Activated CD4-positive, alpha-beta T cell treated with anti-CD3 and anti-CD28 coated beads, Interleukin-2, amount 50 U/mL, for 48 hours (primary cell): ENCODE results near the gene TASP1.

Source experiments
- DNase-seq, 2 experiments: peaks; one replicate each; pipeline ENCODE4 v3.0.0-alpha.2; 2020

The TASP1 gene

DNA sequence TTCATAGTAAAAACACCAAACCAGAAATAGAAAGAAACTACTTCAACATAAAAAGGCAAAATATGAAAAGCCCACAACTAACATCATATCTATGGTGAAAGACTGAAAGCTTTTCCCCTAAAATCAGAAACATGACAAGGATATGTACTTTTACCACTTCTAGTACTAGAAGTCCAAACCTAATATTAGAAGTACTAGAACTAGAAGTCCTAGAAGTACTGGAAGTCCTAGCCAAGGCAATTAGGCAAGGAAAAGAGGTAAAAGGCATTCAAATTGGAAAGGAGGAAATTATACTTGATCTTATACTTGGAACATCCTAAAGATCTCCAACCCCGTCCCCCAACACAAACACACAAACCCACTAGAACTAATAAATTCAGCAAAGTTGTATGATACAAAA lies 74.9 kb downstream of the TASP1 start:
- DNase-seq = no peak

DNA sequence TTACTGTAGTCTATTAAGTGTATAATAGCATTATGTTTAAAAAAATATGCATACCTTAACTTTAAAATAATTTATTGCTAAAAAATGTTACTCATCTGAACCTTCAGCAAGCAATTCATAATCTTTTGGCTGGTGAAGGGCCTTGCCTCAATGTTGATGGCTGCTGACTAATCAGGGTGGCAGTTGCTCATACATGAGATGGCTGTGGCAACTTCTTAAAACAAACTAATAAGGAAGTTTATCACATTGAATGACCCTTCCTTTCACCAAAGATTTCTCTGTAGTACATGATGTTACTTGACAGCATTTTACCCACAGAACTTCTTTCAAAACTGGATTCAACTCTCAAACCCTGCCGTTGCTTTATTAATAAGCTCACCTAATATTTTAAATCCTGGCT lies 84.0 kb downstream of the TASP1 start:
- DNase-seq = no peak

DNA sequence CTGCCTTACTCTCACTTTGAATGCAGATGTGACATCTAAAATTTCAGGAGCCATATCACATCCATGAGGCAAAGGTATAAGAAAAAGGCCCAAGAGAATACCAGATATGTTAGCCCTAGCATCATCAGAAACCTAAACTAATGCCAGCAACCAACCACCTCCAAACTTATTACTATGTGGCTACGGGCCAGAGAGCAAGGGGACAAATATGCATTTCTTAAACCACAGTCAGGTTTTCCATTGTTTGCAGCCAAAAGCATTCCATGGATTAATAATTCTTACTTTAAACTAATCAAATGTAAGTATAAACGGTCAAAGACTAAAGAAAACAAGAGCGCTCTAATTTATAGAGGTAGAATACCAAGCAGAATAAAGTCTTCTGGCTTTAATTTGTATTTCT lies 84.7 kb downstream of the TASP1 start:
- DNase-seq = no peak

DNA sequence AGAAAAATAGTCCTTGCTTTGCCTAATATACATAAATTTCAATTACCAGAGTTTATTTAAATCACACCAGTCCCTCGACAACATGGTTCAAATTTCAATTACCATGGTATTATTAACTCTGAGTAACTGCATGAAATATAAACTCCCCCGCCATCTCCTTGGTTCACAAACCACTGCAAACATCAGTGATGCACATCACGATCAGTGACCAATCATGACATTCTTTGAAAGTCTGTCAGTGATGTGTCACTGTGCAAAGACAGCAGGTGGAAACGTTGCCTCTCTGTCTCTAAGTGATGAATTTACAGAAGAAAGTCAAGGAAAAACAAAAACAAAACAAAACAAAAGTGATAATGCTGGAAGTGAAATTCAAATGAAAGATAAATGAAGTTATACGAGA lies 86.7 kb downstream of the TASP1 start:
- no peak for DNase-seq

DNA sequence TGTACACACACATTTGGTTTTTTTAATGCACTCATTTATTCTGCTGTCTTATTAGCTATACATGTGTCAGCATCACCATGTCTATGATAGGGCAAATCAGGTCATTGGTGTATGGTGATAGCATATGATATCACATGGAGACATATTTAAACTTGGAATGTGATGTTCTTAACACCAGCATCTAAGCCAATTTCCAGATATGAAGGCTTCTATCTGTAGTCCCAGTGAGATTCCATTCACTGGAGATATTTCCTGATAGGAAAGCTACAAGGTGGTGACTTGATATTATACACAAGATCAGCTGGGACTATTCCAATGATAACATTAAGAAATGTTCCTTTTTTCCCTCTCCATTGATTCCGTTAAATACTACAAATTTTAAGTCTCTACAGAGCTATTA lies 89.3 kb downstream of the TASP1 start:
- DNase-seq = no peak

DNA sequence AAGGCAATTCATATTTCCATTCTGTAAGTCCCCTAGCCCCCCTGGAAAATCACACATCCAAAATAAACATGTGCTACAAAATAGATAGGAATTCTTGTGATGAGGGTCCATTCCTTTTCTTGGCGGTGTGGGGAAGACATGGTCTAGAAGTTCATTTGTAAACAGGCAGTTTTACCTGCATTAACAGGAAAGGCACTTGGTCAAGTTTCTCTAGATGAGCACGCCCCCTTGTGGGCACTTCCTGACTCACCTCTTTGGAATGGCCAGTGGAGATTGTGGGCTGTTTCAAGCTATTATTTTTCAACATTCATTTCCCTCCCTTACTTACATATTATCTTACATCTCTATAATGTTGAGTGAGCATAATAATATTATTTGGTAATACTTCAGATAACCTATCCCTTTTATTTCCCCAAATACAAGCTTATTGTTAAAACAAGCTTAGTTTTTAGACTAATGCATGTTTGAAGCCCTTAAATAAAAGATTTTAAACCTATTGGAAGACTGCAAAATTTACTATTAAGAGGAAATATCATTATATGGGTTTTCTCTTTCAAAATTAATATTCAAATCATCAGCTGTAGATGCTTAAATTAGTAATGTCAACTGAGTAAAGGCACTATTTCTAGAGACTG lies 92.1 kb downstream of the TASP1 start:
- peak; percentile 79 to 82 for DNase-seq

DNA sequence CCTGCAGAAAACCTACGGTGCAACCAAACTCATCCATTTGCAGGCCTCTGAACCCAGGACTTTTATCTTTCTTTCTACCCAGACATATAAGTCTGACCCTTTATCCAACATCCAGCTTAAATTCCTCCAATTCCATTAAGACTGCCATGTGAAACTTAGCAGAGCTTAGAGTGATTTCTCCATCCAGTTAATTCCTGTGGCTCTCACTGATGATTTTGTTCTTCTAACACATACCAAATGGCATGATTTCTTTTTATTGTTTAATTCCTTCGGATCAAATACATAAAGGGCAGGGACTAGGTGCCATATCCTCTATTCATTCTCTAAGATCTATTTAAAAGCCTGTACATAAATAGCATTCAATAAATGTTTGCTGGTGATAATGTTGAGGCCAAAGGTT lies 92.9 kb downstream of the TASP1 start:
- DNase-seq = no peak

DNA sequence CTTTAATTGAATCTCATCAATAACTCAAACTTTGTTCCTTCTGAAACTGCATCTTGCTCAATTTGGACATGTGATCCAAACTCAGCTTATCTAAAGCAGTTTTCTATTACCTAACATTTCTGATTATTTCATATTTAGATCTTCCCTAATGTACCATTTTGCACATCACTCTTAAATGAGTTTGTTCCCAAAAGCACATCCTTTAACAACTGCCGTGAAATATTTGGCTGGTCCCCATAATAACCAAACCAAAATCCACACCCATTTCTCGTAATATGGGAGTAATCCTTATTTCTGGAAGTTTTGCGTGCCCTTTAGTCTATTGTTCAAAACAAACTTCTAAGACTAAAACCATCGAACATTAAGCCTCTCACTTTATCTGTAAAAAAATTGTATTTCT lies 94.9 kb downstream of the TASP1 start:
- DNase-seq = no peak

DNA sequence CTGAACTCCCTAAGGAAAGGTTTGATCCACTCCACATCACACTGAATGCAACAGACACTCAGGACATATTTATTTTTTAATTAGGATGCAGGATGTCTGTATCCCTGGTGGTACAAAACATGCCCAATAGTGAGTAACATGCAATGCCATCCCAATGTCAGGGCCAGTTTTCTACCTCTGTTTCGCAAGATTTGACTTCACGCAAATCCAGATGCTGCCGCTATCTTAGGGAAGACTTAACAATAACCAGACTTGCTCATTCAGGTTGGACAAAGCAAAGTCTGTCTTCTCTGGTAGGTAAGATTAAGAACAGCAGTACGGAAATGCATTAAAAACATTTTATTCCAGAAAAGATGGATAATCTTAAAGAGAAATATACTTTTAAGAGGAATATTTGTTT lies 103.1 kb downstream of the TASP1 start:
- no peak for DNase-seq

DNA sequence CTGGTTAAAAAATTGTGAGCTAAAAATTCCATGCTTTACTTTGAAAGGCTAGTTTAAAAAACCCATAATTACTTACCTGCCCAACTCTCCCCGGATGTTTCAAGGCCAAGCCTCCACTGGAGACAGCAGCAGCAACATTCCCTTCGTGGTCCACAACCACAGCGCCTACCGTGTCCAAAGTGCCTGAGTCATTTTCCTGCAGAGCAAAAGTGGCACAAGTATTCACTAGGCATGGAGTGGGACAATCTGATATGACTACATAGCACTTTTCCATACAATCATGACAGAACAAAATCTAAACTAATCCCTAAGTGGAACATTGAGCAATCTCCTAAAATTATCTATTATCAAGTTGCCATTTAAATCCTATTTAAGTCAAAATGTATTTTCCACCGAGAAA lies 104.8 kb downstream of the TASP1 start:
- DNase-seq = no peak

DNA sequence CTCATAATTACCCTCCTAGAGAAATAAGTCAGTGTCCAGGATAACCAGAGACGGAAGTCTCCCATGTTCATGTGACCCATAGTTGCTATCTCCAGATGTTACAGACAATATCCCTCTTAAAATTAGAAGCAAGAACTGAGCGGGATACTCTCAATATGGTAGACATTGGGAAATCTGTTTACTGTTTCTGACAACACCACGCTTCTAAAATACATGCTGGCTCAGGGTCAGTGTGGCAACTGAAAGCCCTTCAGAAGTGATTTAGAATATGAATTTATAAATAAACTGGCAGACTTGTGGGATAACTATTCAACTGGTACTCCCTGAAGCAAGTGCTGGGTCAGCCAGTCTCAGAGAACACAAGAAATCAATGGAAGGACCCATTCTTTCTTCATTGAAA lies 108.6 kb downstream of the TASP1 start:
- no peak for DNase-seq

DNA sequence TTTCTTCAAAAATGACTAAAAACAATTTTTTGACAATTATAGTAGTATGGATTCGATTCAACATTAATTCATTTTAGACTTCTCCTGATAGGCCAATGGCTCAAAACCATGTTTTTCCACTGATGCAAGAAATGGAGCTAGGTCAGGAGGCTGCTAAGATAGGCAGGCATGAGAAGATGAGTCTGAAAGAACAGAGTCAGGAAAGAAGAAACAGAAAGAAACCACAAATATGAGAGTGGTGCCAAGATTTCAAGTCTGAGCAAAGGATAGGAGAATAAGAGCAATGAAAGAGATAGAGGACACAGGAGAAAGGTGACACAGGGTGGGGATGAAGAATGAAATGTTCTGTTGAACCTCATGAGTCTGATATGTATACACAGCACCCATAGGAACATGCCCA lies 112.2 kb downstream of the TASP1 start:
- no peak for DNase-seq

DNA sequence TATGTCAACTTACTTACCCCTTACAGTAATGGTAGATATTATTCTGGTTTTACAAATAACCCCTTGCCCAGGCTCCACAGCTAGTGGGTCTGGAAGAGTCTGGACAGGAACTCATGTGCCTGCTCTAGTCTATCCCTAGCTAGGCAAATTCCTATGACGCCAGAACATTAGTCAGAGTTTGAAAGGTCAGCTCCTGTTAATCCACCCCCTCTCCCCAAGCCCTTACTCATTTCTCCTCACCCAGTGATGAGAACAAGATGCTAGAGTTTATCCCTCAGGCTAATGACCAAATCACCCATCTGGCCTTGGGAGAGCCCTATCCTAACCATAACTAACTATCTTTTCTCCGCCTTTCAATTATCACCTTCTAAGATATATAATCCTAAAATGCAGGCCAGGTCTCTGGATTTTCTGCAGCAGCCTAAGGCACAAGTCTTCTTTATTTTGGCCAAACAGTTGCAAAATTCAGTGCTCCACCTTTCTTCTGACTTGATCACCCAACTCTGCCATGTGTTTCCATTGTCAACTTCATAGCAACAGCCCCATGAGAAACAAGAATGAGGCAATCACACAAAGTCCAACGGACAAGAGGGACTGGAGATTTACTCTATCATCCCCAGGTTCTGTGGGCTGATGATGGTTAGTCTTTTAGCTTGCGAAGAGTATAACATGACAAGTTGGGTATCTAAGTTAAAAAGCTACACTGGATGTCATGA lies 113.3 kb downstream of the TASP1 start:
- no peak for DNase-seq

DNA sequence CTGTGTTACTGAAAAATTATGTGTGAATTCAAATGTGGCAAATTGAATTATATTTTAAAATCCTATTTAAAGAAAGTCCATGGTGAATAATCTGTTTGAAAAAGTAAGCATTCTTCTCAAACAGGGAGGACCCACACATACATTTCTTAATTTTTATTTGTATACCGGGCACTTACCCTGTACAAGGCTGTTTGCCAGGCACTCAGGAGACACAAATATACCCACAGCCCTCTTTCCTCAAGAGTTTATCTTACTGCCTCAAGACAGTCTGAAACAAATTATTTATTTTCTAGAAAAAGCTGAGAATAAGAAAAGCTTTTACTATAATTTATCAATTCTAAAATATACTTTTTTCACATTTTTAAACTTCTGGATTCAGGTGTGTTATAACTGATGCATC lies 114.4 kb downstream of the TASP1 start:
- DNase-seq = no peak

DNA sequence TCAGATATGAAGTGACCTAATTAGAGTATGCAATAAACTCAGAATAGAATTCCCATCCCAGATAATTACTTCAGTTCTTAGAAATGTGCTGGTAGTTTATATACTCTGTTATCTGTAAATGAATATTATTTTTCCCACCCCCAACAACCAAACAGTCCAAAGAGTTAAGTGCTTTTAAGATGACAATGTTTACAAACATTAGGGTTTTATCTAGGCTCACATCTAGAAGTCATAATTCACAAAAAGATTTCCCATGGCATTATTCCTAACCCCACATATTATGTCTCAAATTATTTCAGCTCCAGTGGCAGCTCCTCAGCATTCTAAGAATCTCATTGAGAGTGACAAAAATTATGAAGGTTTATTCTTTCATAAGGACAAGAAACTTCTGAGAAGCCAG lies 120.9 kb downstream of the TASP1 start:
- no peak for DNase-seq

DNA sequence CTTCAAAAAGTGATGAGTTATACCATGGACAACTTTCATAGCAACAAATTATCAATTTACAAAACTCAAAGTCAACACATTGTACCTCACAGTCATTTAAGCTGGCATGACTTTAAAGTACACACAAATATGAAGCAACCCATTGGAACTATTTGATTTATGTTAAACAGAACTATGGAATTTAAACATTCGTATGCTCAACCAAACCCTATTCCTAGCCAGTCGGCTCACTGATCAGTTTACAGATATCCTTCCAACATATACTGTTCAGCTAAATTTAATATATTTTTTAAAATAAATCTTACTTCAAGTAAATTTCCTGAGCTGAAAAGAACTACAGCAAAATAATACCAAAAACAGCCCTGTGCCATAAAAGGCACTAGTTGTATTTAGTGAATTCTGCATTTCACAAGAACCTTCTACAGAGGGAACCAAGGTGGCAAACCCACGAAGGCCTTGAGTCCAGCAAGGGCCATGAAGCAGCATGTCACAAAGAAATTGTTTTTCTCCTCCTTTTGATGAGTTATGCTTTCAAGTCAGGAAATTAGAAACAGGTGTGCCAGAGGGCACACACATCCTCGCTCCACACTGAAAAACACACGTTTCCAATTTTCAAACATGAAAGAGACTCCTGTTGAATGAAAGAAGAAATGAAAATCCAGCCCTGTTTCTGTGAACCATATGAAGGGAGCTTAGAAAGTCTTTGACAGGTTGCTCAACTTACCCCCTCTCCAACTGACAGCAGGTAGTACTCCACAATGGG lies 122.8 kb downstream of the TASP1 start:
- no peak for DNase-seq

DNA sequence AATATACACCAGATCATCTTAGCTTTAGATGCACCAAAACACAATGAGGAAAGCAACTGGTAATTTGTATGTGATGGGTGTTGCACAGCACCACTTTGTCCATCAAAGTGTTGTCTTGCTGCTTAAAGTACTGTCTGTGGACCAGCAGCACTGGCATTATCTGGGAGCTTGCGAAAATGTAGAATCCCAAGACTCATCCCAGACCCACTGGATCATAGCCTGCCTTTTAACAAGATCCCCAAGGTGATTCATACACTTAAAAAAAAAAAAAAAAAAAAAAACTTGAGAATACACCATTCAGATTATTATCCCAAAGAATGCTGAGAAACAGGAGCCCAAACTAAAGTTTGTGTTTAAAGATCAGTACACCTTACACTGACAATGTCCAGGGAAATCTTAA lies 123.4 kb downstream of the TASP1 start:
- no peak for DNase-seq

DNA sequence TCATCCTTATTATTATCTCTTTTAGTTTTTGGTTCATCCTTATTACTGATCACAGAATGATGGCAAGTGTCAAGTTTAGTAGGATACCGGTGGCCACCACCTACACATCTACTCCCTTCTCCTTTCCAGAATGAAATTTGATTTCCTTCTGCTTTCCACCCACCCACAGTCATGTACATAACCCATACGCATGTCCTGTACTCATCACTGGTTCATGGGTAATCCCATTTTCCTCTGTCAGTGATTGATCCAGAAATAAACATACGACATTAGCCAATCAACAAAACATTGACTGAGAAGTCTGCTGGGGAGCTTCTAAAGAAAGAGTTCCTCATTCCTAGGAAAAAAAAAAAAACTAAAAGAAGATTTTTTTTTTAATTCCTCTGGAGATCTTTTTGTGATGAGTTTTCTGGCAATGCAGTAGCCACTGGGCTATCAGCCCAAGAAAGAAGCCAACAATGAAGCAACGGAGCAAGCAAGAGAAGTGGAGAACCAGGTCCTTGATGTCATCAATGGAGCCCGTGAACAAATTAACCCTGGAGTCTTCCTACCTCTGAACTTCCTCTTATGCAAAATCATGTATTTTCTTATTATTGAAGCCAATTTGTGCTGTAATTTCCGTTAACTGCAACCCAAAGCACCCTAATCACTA lies 127.8 kb downstream of the TASP1 start:
- DNase-seq = no peak

DNA sequence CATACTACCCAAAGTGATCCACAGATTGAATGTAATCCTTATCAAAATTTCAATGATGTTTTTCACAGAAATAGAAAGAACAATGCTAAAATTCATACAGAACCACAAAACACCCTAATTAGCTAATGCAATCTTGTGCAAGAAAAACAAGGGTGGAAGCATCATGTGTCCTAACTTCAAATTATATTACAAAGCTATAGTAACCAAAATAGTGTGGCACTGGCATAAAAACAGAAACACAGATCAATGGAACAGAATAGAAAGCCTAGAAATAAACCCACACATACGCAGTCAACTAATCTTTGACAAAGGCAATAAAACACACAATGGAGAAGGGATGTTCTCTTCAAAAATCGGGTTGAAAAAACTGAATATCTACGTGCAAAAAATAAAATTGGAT lies 131.1 kb downstream of the TASP1 start:
- no peak for DNase-seq

DNA sequence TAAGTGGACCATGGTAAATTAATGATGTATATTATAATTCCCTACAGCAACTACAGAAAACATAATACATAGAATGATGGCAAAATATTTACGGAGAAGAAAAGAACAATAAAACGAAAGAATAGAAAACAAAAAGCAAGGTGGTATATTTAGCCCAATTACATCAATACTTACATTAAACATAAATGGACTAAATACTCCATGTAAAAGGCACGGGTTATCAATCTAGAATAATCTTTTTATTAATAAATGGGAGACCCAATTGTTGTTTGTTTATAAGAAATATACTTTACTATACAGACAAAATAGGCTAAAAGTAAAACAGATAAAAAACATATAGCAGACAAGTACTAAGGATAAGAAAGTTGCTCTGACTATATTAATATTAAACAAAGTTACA lies 137.2 kb downstream of the TASP1 start:
- no peak for DNase-seq

DNA sequence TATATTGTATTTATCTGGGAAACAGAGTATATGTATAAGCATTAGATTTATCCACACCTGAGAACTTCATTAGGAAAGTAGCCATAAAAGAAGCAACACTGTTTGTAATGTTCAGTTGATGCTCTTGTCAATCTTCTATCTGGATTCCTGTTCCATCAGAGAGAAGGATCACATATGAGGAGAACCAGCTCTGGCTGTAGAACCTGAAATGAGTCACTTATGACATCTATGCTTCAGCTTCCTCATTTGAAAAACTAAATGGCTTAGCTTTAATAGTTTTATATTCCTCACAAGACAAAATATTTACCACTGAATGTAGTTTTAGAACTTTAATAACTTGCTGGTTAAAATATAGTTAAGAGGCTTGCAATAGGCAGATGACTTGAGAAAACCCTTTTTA lies 144.7 kb downstream of the TASP1 start:
- no peak for DNase-seq

DNA sequence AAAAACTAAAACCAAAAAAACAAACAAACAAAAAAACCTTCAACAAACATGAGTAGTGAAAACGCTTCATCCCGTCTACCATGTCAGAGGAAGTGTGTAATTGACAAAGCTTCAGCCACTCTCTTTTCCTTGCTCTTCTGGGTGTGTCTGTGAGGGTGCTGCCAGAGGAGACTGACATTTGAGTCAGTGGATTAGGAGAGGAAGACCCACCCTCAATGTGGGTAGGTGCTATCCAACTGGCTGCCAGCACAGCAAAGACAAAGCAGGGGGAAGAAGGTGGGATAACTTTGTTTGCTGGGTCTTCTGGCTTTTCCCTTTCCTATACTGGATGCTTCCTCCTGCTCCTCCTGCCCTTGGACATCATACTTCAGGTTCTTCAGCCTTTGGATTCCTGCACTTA lies 145.6 kb downstream of the TASP1 start:
- no peak for DNase-seq

DNA sequence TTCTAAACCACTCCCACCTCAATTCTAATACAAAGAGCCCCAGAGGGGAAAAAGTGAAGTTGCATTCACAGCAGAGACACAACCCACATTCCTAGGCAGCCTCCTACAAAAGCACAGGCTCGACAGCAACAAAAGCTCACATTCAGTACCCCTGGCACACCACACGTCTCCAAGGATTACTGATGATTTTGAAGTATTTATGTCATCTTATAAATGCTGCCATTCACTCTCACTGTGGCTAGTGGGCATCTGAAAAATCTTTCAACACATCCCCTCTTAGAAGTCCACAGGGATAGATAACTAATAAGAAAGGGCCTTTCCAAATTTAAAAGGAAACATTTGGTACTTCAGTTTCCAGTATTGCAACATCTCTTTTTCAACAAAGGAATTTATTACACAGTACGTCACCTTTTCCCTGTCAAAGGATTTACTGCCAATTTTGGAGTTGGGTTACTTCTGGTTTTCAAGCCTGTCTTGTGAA lies 146.7 kb downstream of the TASP1 start:
- no peak for DNase-seq

DNA sequence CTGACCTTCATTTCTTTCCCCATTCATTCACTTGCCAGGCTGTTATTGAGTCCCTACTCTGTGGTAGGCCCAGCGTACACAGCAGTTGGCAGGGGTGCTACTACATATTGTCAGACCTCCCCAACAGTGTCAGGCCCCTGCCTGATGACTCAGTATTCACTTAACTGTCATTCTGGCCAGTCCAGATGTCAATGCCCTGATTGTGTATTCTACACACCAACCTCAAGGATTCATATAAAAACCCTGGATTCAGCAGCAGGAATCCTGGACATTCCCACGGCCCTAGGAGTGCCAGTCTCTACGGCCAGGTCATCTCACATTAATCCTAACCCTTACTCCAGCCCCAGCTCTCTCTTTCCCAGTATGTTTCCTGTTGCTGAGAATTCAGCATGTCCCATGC lies 151.5 kb downstream of the TASP1 start:
- DNase-seq = no peak
